ENCODE data around the gene ZNF536.

GRCh38 chr19:30361721-30362120 lies 10.5 kb upstream of the ZNF536 start:
- TF ChIP-seq POLR2A (IDR thresholded peaks at IDR 0.05) = no peak
- TF ChIP-seq CTCF (IDR thresholded peaks at IDR 0.05) = no peak
- no peak for TF ChIP-seq EP300 (IDR thresholded peaks at IDR 0.05)

Measured in tibial nerve (tissue), 4 donors.